OCI-LY7 (cell line): Measurements from ENCODE around the gene RARS1.

Experiments
- CTCF ChIP-seq: fragments of 200-600 bp; sonication (generic); conservative IDR thresholded peaks from 2 replicates; pipeline ENCODE4 v1.5.1; 2014; ENCODE audit warnings: mild to moderate bottlenecking, antibody characterized with exemption, low read length, moderate library complexity, mixed read lengths
- EZH2phosphoT487 ChIP-seq: fragments of 200-600 bp; sonication (generic); IDR thresholded peaks from 2 replicates; pipeline ENCODE4 v1.6.1; 2018; ENCODE audit warnings: low read depth, borderline replicate concordance, mild to moderate bottlenecking, mixed run types, antibody characterized with exemption, low read length, moderate library complexity, mixed read lengths

GRCh38 chr5:168550656-168551055 is 64.4 kb downstream of the RARS1 start:
- TF ChIP-seq CTCF (no peak), EZH2phosphoT487 (no peak)
